DMS79 treated with DMSO at 0.1 percent for 48 hours (cell line): ENCODE results near the gene SGCD.
"Not testable (repeated sequence)": the region's sequence is repeated elsewhere in the genome, so short reads cannot be mapped to it uniquely, and the experiment has no call there.

Source experiments
- DNase-seq: peaks from one replicate; lab custom pipeline; 2025; lab: John Stamatoyannopoulos, UW

The SGCD gene

GRCh38 chr5:156582193-156582598 lies 255.2 kb downstream of the SGCD start:
- DNase-seq, result no peak

GRCh38 chr5:156584871-156585270 lies 257.9 kb downstream of the SGCD start:
- DNase-seq, result no peak

GRCh38 chr5:156585999-156586398 lies 259.0 kb downstream of the SGCD start:
- DNase-seq, result no peak

- no peak for DNase-seq
Measured at GRCh38 chr5:156587012-156587411, 260.0 kb downstream of the SGCD start.

GRCh38 chr5:156588306-156588705 lies 261.3 kb downstream of the SGCD start:
- no peak for DNase-seq

- no peak for DNase-seq
Measured at GRCh38 chr5:156589104-156589945, 262.4 kb downstream of the SGCD start.

- no peak for DNase-seq
Measured at GRCh38 chr5:156589946-156590216, 262.9 kb downstream of the SGCD start.

GRCh38 chr5:156590978-156591377 lies 264.0 kb downstream of the SGCD start:
- DNase-seq, result no peak

GRCh38 chr5:156591631-156592030 lies 264.7 kb downstream of the SGCD start:
- DNase-seq, result no peak

GRCh38 chr5:156593546-156593945 lies 266.6 kb downstream of the SGCD start:
- DNase-seq, result no peak

GRCh38 chr5:156594406-156594805 lies 267.4 kb downstream of the SGCD start:
- DNase-seq, result no peak

GRCh38 chr5:156595132-156595787 lies 268.3 kb downstream of the SGCD start:
- no peak for DNase-seq

GRCh38 chr5:156597276-156597675 lies 270.3 kb downstream of the SGCD start:
- DNase-seq, result no peak

- DNase-seq, result no peak
Measured at GRCh38 chr5:156598964-156599363, 272.0 kb downstream of the SGCD start.

GRCh38 chr5:156610582-156610981 lies 283.6 kb downstream of the SGCD start:
- not testable (repeated sequence) for DNase-seq

GRCh38 chr5:156615901-156616300 lies 288.9 kb downstream of the SGCD start:
- no peak for DNase-seq

- no peak for DNase-seq
Measured at GRCh38 chr5:156617426-156617825, 290.5 kb downstream of the SGCD start.

- DNase-seq, result no peak
Measured at GRCh38 chr5:156618601-156619000, 291.6 kb downstream of the SGCD start.

GRCh38 chr5:156621719-156622118 lies 294.8 kb downstream of the SGCD start:
- no peak for DNase-seq

GRCh38 chr5:156623381-156624040 lies 296.5 kb downstream of the SGCD start:
- no peak for DNase-seq

- no peak for DNase-seq
Measured at GRCh38 chr5:156624686-156625085, 297.7 kb downstream of the SGCD start.

- no peak for DNase-seq
Measured at GRCh38 chr5:156628421-156628820, 301.5 kb downstream of the SGCD start.

GRCh38 chr5:156631005-156631404 lies 304.0 kb downstream of the SGCD start:
- no peak for DNase-seq
